Stimulated activated CD8-positive, alpha-beta memory T cell treated with anti-CD3 and anti-CD28 coated beads, Interleukin-7, amount 100 ng/mL, for 1 hour (primary cell): Measurements from ENCODE around the gene PRR30.

Experiments used
- DNase-seq, 2 donors: peaks; one replicate each; pipeline ENCODE4 v3.0.0-alpha.2; 2020; ENCODE audit warnings: low read depth in 2 of 2

The PRR30 gene

GRCh38 chr2:27154488-27154887 lies 15.3 kb upstream of the PRR30 start:
- DNase-seq = no peak

GRCh38 chr2:27152796-27153464 lies 13.7 kb upstream of the PRR30 start:
- DNase-seq = no peak

- no peak for DNase-seq
Measured at GRCh38 chr2:27152102-27152795, 13.0 kb upstream of the PRR30 start.

DNA sequence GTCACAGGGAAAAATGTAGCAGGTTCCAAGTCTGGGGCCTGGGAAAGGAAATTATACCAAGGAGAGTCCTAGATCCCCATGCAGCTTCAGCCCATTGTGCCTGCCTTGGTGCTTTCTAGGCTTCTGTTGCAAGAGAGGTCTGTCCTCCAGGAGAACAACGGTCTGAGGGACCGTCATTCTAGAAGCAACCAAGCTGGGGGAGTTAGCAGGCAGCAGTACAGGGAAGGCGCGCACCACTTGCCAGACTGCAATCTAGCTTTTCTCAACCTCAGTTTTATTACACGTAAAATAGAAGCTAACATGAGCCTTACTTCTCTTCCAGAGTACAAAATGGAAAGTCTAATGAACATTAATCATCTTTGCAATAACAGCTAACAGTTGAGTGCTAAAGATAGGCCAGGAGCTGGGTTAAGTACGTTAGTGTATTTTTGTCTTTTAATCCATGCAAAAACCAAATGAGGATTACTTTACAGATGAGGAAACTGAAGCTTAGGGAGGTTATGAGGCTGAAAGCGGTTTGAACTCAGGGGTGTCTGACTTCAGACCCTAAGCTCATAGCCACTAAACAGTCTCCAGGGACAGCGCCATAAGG lies 11.5 kb upstream of the PRR30 start:
- DNase-seq = no peak

- no peak for DNase-seq
Measured at GRCh38 chr2:27149570-27150405, 10.6 kb upstream of the PRR30 start.

- DNase-seq = no peak
Measured at GRCh38 chr2:27148801-27149439, 9.7 kb upstream of the PRR30 start, which contains the start of gene TCF23. TSS of gene TCF23 (plus strand) at chr2:27149004. CDS start at chr2:27149134, 130 bp downstream.

- no peak for DNase-seq
Measured at GRCh38 chr2:27147935-27148334, 8.7 kb upstream of the PRR30 start.

- DNase-seq = no peak
Measured at GRCh38 chr2:27145682-27146081, 6.5 kb upstream of the PRR30 start.

- no peak for DNase-seq
Measured at GRCh38 chr2:27143285-27143684, 4.1 kb upstream of the PRR30 start.

- DNase-seq = no peak
Measured at GRCh38 chr2:27138111-27138510, 1.1 kb downstream of the PRR30 start.

- DNase-seq = no peak
Measured at GRCh38 chr2:27137322-27137935, 1.8 kb downstream of the PRR30 start.

GRCh38 chr2:27136751-27137150 lies 2.5 kb downstream of the PRR30 start:
- DNase-seq = no peak

- no peak for DNase-seq
Measured at GRCh38 chr2:27135478-27135955, 3.7 kb downstream of the PRR30 start.

DNA sequence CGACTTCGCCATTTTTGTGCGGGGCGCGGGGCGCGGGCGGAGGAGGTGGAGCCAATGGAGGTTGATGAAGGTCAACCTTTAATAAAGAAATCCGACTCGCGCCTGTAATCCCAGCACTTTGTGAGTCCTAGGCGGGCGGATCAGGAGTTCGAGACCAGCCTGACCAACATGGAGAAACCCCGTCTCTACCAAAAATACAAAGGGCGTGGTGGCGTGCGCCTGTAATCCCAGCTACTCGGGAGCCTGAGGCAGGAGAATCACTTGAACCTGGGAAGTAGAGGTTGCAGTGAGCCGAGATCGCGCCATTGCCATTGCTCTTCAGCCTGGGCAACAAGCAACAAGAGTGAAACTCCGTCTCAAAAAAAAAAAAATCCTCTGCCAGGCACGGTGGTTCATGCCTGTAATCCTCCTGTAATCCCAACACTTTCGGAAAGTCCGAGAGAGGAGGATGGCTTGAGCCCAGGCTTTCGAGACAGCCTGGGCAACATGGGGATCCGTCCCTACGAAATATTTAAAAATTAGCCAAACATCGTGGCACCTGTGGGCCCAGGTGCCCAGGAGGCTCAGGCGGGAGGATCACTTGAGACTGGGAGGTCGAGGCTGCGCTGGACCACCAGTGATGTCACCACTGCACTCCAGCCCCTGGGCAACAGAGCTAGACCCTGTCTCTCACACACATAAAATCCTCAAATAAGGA lies 4.3 kb downstream of the PRR30 start:
- DNase-seq = no peak

GRCh38 chr2:27133905-27134780 lies 5.1 kb downstream of the PRR30 start, which contains the start of gene PREB:
TSS of gene PREB (minus strand) at chr2:27134636. CDS start at chr2:27134421, 215 bp downstream.
- peak; percentile 95 to 96 for DNase-seq

DNA sequence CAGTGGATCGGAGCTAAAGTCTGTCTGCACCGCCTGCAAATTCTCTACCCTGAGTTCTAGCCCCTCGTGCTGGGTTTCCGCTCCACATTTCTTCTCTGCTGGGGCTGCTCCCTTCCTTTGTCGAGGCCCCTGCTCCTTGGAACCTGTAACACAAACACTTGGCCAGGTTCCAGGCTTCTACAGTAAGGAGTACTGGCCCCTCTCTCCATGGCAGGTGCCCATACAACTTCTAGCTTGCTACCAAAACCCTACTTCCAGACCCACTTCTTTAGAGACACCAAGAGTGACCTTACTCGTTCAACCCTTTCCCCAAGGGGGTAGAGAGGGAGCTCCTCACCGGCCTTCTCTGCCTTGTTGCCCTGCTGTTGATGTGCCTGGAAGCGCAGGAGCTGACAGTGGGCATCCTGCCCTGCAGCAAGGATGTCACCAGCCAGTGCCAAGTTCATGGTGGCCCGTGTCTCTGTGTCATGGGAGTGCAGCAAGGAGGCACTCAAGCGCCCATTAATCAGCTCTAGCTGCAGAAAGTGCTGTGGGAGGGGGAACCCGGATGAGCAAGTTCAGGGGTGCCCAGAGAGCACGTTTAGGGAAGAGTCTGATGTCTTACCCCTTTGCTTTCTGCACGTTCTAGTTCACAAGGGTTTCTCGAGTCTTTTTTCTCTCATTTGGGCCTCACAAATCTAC lies 5.9 kb downstream of the PRR30 start:
- no peak for DNase-seq

DNA sequence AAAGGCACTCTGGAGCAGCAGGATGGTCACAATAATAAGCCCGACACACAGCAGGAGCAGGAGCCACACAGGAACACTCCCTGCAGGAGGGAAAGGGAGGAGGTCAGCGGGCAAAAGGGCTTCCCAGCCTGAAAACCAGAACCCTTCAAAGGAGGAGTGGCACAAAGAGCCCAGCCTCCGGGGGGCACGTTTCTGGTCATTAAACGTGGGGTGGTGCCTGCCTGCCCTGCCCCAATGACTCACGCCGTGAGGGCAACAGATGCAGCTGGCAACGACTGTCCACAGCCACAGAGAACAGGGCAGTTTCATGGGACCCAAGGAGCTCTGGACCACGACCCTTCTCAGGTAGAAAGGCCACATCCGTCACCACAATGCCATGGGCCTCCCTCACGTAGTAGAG lies 7.8 kb downstream of the PRR30 start:
- no peak for DNase-seq

DNA sequence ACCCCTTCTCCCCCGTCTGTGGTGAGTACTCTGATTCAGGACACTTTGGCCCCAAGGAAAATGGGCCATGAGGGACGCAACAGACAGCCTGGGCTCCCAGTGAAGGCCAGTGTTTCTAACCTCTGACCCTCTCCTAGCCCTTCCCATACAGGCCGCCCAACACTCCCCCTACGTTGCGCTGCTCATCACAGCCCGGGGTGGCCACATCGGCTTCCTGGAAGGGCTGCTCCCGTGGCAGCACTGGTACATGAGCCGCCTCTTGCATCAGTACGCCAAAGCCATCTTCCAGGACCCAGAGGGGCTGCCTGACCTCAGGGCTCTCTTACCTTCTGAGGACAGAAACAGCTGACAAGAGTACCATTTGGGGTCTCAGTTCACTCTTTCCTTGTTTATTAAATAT lies 8.8 kb downstream of the PRR30 start:
- DNase-seq = no peak
